Measurements from ENCODE around the gene CA5A. TPM values are rescaled to one million over a fixed set of nuclear protein-coding genes. Genes with fewer than 3 reads are reported as not detected.
A peak's percentile ranks its signal among the peaks of the same experiment; 100 is the strongest.

Gene CA5A
- total RNA-seq, 1 donor from 2014 or later: not detected

DNA sequence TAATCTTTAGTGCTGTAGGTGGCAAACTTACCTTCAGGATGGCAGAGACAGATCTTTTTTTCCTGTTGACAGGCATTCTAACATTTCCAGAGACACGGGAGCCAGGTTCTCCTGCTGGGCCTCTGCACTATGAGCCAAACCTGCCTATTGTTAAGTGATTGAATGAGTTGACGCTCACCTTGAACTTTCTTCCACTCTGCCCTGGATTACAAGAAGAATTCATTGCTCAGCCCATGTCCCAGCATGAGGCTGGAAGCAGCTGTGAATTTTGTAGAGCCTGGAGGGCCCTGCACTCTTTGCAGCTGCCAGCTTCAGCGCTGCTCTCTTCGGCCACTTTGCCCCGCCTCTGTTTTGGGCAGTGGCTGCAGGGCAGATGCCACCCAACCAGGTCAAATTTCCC is 57.6 kb downstream of the CA5A start:
- no peak for TF ChIP-seq EZH2 (IDR thresholded peaks at IDR 0.05; ENCODE audit: insufficient read depth, low read length)
- TF ChIP-seq, protein P1, sequence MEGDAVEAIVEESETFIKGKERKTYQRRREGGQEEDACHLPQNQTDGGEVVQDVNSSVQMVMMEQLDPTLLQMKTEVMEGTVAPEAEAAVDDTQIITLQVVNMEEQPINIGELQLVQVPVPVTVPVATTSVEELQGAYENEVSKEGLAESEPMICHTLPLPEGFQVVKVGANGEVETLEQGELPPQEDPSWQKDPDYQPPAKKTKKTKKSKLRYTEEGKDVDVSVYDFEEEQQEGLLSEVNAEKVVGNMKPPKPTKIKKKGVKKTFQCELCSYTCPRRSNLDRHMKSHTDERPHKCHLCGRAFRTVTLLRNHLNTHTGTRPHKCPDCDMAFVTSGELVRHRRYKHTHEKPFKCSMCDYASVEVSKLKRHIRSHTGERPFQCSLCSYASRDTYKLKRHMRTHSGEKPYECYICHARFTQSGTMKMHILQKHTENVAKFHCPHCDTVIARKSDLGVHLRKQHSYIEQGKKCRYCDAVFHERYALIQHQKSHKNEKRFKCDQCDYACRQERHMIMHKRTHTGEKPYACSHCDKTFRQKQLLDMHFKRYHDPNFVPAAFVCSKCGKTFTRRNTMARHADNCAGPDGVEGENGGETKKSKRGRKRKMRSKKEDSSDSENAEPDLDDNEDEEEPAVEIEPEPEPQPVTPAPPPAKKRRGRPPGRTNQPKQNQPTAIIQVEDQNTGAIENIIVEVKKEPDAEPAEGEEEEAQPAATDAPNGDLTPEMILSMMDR (IDR thresholded peaks at IDR 0.05; ENCODE audit: insufficient read depth, low read depth, low read length): no peak
- Histone ChIP-seq H2AFZ (ENCODE audit: low read depth, low read length) (no peak overlapping the region), H3K9ac (ENCODE audit: low read length) (no peak overlapping the region), H3K36me3 (ENCODE audit: insufficient read depth, low read length) (no peaks in the 10 kb centered on the region), H3K4me3 (ENCODE audit: insufficient read depth, low read depth, low read length) (no peak overlapping the region), H4K20me1 (ENCODE audit: insufficient read depth, low read length) (no peaks in the 10 kb centered on the region), H3K27me3 (ENCODE audit: insufficient read depth, low read length) (peaks cover 8% of the 10 kb centered on the region), H3K4me1 (ENCODE audit: insufficient read depth, low read length) (peaks cover 4% of the 10 kb centered on the region), H3K27ac (ENCODE audit: low read depth, low read length) (no peak overlapping the region), H3K9me3 (ENCODE audit: insufficient read depth, low read depth, low read length) (peaks cover 8% of the 10 kb centered on the region), H3K79me2 (ENCODE audit: insufficient read depth, low read length) (no peaks in the 10 kb centered on the region), H3K4me2 (ENCODE audit: low read length) (no peak overlapping the region)
- Mint-ChIP-seq H3K27me3 (ENCODE audit: low read depth, unreplicated experiment) (peaks cover 40% of the 10 kb centered on the region), H3K9me3 (ENCODE audit: unreplicated experiment) (no peaks in the 10 kb centered on the region), H3K4me1 (ENCODE audit: low read depth, unreplicated experiment) (peaks cover 8% of the 10 kb centered on the region), H3K27ac (ENCODE audit: unreplicated experiment) (no peak overlapping the region), H3K4me3 (ENCODE audit: unreplicated experiment) (no peak overlapping the region), H3K36me3 (ENCODE audit: low read depth, unreplicated experiment) (no peaks in the 10 kb centered on the region)
- no peak for FAIRE-seq
- DNase-seq (ENCODE audit: low read depth): no peak

DNA sequence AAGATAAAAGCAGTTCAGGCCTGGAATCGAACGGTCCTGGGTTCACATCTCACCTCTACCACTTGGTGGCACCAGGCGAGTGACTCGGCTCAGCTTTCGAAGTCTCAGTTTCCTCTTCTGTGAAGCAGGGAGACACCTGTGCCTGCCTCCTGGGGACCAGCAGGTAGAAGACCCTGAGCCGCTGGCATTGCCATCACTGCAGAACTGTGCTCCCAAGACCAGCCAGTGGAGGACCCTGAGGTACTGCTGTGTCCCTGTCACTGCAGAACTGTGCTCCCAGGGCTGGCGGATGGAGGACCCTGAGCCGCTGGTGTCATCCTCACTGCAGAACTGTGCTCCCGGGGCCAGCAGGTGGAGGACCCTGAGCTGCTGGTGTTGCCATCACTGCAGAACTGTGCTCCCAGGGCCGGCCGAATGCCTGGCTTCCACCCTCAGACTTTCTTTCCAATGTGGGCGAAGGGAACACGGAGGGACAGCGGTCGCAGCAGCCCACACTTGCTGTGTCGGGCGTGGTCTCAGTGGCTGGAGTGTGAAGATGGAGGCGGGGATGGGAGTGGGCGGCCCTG is 58.3 kb downstream of the CA5A start:
- TF ChIP-seq, protein P1 (IDR thresholded peaks at IDR 0.05; ENCODE audit: insufficient read depth, low read depth, low read length): no peak
- TF ChIP-seq EZH2 (IDR thresholded peaks at IDR 0.05; ENCODE audit: insufficient read depth, low read length): no peak
- Histone ChIP-seq H3K4me2 (ENCODE audit: low read length) (no peak overlapping the region), H4K20me1 (ENCODE audit: insufficient read depth, low read length) (no peaks in the 10 kb centered on the region), H3K27ac (ENCODE audit: low read depth, low read length) (no peak overlapping the region), H3K9me3 (ENCODE audit: insufficient read depth, low read depth, low read length) (peaks cover 8% of the 10 kb centered on the region), H3K79me2 (ENCODE audit: insufficient read depth, low read length) (no peaks in the 10 kb centered on the region), H3K4me3 (ENCODE audit: insufficient read depth, low read depth, low read length) (no peak overlapping the region), H3K27me3 (ENCODE audit: insufficient read depth, low read length) (peaks cover 8% of the 10 kb centered on the region), H3K4me1 (ENCODE audit: insufficient read depth, low read length) (peaks cover 4% of the 10 kb centered on the region), H2AFZ (ENCODE audit: low read depth, low read length) (no peak overlapping the region), H3K9ac (ENCODE audit: low read length) (no peak overlapping the region), H3K36me3 (ENCODE audit: insufficient read depth, low read length) (no peaks in the 10 kb centered on the region)
- Mint-ChIP-seq H3K27ac (ENCODE audit: unreplicated experiment) (no peak overlapping the region), H3K4me3 (ENCODE audit: unreplicated experiment) (no peak overlapping the region), H3K4me1 (ENCODE audit: low read depth, unreplicated experiment) (peaks cover 8% of the 10 kb centered on the region), H3K27me3 (ENCODE audit: low read depth, unreplicated experiment) (peaks cover 40% of the 10 kb centered on the region), H3K9me3 (ENCODE audit: unreplicated experiment) (no peaks in the 10 kb centered on the region), H3K36me3 (ENCODE audit: low read depth, unreplicated experiment) (no peaks in the 10 kb centered on the region)
- FAIRE-seq (no peak), DNase-seq (ENCODE audit: low read depth) (no peak)

DNA sequence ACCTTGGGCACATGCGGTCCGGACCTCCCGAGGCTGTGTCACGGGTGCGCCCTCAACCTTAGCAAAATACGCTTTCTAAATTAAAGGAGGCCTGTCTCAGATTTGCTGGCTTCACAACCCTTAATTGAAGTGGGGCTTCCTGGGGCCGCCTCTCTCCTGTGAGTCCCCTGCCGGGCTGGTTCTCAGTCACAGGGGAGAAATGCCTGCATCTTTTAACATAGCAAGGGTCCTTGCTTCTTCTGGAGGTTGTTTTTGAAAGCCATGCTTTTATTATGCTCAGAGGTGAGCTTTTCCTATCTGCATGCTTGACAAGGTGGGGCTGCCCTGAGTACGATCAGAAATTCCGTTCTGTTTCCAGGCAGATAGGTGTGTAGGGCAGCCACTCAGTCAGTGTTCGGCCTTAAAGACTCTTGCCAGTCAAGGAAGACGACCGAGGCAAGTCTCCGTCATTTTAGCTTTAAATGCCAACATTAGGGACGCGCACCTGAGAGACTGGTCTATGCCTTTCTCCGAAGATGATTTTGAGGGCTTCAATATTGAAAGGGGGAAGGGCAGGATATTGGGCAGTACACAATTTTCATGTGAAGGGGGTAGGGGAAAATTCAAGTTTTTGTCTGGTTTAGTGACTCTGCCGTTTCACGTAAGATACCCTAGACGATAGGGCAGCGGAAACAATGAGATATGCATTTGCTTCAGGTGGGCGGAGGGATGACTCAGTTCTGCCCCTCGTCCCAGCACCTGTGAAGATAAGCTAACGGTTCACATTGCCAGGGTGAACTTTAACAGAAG is 61.5 kb downstream of the CA5A start:
- FAIRE-seq (no peak), DNase-seq (ENCODE audit: low read depth) (no peak)
- Mint-ChIP-seq H3K4me1 (ENCODE audit: low read depth, unreplicated experiment) (peaks cover 30% of the 10 kb centered on the region), H3K4me3 (ENCODE audit: unreplicated experiment) (no peak overlapping the region), H3K9me3 (ENCODE audit: unreplicated experiment) (no peaks in the 10 kb centered on the region), H3K36me3 (ENCODE audit: low read depth, unreplicated experiment) (no peaks in the 10 kb centered on the region), H3K27me3 (ENCODE audit: low read depth, unreplicated experiment) (peaks cover 16% of the 10 kb centered on the region), H3K27ac (ENCODE audit: unreplicated experiment) (peak overlapping the region; percentile 14)
- no peak overlapping the region for H3K4me3 ChIP-seq (ENCODE audit: insufficient read depth, low read depth, low read length)
- no peaks in the 10 kb centered on the region for H3K36me3 ChIP-seq (ENCODE audit: insufficient read depth, low read length)
- TF ChIP-seq, protein P1 (IDR thresholded peaks at IDR 0.05; ENCODE audit: insufficient read depth, low read depth, low read length): no peak
- no peak for TF ChIP-seq EZH2 (IDR thresholded peaks at IDR 0.05; ENCODE audit: insufficient read depth, low read length)
- no peaks in the 10 kb centered on the region for H4K20me1 ChIP-seq (ENCODE audit: insufficient read depth, low read length)
- H2AFZ ChIP-seq (ENCODE audit: low read depth, low read length): no peak overlapping the region
- no peak overlapping the region for H3K9ac ChIP-seq (ENCODE audit: low read length)
- H3K79me2 ChIP-seq (ENCODE audit: insufficient read depth, low read length): no peaks in the 10 kb centered on the region
- H3K27me3 ChIP-seq (ENCODE audit: insufficient read depth, low read length): peaks cover 6% of the 10 kb centered on the region
- peaks cover 8% of the 10 kb centered on the region for H3K9me3 ChIP-seq (ENCODE audit: insufficient read depth, low read depth, low read length)
- peaks cover 15% of the 10 kb centered on the region for H3K4me1 ChIP-seq (ENCODE audit: insufficient read depth, low read length)
- peak overlapping the region; percentile 16 for H3K4me2 ChIP-seq (ENCODE audit: low read length)
- no peak overlapping the region for H3K27ac ChIP-seq (ENCODE audit: low read depth, low read length)
